ENCODE data around the gene CASKIN1. TPM values are rescaled to one million over a fixed set of nuclear protein-coding genes. Genes with fewer than 3 reads are reported as not detected.

The CASKIN1 gene
- total RNA-seq, 1 experiment from 2014 or later, result 6.6 TPM

DNA sequence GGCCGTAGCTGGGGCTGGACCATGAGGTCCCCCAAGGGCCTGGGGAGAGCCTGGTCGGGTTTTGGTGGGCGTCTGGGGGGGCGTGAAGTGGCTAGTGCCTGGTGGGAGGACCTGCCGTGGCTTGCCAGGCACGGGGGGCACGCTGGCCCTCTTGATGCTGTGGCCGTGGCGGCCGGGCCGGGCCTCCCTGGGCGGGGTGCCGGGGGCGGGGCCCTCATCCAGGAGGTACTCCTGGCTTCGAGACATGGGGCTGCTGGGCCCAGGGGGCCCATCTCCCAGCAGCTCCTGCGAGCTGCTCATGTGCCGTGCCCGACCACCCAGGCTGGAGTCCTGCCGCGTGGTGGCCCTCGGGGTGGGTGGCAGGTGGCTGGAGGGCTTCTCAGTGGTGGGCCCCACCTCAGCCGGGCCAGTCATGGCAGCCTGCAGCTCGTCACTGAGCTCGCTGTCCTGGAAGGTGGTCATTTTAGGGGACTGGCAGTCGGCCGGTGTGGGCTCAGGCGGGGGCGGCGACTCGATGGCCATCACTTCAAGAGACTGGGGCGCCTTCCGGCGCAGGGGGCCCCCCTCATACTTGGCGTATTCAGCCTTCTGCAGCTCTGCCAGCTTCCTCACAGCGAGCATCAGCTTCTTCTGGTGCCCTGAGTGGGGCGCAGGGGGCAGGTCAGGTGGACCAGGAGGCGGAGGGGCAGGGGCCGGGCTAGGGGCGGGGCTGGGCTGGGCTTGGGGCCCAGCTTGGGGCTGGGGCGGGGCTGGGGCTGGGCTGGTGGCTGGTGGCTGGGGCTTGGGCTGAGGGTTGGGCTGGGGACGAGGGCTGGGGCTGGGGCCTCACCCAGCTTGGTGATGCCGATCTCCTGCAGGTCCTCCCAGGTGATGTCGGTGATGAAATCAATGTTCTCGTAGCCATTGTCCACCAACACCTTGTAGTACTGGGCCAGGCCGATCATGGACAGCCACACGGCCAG lies 15.2 kb downstream of the CASKIN1 start:
- no peaks in the 10 kb centered on the region for H3K27me3 Mint-ChIP-seq (ENCODE audit: insufficient read depth, unreplicated experiment)
- peaks cover 28% of the 10 kb centered on the region for H3K36me3 Mint-ChIP-seq (ENCODE audit: insufficient read depth, unreplicated experiment)
- CTCF ChIA-PET, result no interaction called here
- H3K4me3 Mint-ChIP-seq (ENCODE audit: unreplicated experiment), result no peak overlapping the region
- TF ChIP-seq, protein P1, sequence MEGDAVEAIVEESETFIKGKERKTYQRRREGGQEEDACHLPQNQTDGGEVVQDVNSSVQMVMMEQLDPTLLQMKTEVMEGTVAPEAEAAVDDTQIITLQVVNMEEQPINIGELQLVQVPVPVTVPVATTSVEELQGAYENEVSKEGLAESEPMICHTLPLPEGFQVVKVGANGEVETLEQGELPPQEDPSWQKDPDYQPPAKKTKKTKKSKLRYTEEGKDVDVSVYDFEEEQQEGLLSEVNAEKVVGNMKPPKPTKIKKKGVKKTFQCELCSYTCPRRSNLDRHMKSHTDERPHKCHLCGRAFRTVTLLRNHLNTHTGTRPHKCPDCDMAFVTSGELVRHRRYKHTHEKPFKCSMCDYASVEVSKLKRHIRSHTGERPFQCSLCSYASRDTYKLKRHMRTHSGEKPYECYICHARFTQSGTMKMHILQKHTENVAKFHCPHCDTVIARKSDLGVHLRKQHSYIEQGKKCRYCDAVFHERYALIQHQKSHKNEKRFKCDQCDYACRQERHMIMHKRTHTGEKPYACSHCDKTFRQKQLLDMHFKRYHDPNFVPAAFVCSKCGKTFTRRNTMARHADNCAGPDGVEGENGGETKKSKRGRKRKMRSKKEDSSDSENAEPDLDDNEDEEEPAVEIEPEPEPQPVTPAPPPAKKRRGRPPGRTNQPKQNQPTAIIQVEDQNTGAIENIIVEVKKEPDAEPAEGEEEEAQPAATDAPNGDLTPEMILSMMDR (IDR thresholded peaks at IDR 0.05; ENCODE audit: insufficient read depth in 1 of 2, low read depth in 1 of 2, low read length in 1 of 2, severe bottlenecking in 1 of 2, unreplicated experiment in 1 of 2), result no peak
- BruUV-seq (replicated peaks), result no TSS peak
- peak overlapping the region; percentile 32 for H3K27ac Mint-ChIP-seq (ENCODE audit: unreplicated experiment)
- Histone ChIP-seq H3K36me3 (ENCODE audit: control insufficient read depth, insufficient read depth, low read length) (no peaks in the 10 kb centered on the region), H3K27me3 (replicated peaks; ENCODE audit: control insufficient read depth, insufficient read depth, low read length) (no peaks in the 10 kb centered on the region), H3K9me3 (no peaks in the 10 kb centered on the region), H3K4me1 (no peaks in the 10 kb centered on the region), H3K4me3 (ENCODE audit: low read depth, low read length) (no peak overlapping the region)
- H3K4me1 Mint-ChIP-seq (ENCODE audit: low read depth, unreplicated experiment), result peaks cover 6% of the 10 kb centered on the region
- no peak for DNase-seq
- no peaks in the 10 kb centered on the region for H3K9me3 Mint-ChIP-seq (ENCODE audit: unreplicated experiment)
- intact Hi-C loops (cut with micrococcal nuclease; ENCODE audit: unreplicated experiment), result no loop called here
- POLR2A ChIA-PET, result no interaction called here

DNA sequence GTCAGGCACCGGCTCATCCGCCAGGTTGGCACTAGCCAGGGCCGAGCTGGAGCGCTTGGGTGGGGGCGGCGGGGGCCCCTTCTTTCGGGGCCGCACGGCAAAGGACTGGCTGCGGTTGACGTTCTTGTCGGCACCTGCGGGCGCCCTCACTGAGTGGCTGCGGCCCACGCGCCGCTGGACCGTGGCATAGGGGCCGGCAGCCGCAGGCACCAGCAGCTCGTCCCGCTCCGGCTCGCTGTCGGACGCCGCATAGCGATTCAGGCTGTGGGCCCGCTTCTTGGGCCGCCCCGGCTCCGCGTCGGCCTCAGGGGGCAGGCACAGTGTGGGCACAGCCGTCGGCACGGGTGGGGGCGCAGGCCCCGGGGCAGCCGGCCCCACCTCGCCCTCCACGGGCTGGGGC lies 15.9 kb downstream of the CASKIN1 start:
- no peaks in the 10 kb centered on the region for H3K9me3 ChIP-seq
- no peaks in the 10 kb centered on the region for H3K27me3 ChIP-seq (replicated peaks; ENCODE audit: control insufficient read depth, insufficient read depth, low read length)
- TF ChIP-seq, protein P1 (IDR thresholded peaks at IDR 0.05; ENCODE audit: insufficient read depth in 1 of 2, low read depth in 1 of 2, low read length in 1 of 2, severe bottlenecking in 1 of 2, unreplicated experiment in 1 of 2), result no peak
- Mint-ChIP-seq H3K9me3 (ENCODE audit: unreplicated experiment) (no peaks in the 10 kb centered on the region), H3K36me3 (ENCODE audit: insufficient read depth, unreplicated experiment) (peaks cover 36% of the 10 kb centered on the region), H3K4me3 (ENCODE audit: unreplicated experiment) (no peak overlapping the region), H3K4me1 (ENCODE audit: low read depth, unreplicated experiment) (peaks cover 6% of the 10 kb centered on the region), H3K27me3 (ENCODE audit: insufficient read depth, unreplicated experiment) (no peaks in the 10 kb centered on the region), H3K27ac (ENCODE audit: unreplicated experiment) (no peak overlapping the region)
- no TSS peak for BruUV-seq (replicated peaks)
- no peak for DNase-seq
- no peaks in the 10 kb centered on the region for H3K4me1 ChIP-seq
- no peak overlapping the region for H3K4me3 ChIP-seq (ENCODE audit: low read depth, low read length)
- ChIA-PET CTCF (no interaction called here), POLR2A (no interaction called here)
- no peaks in the 10 kb centered on the region; the same call in 1 of the 2 replicates for H3K36me3 ChIP-seq (ENCODE audit: control insufficient read depth, insufficient read depth, low read length)
- intact Hi-C loops (cut with micrococcal nuclease; ENCODE audit: unreplicated experiment), result no loop called here

DNA sequence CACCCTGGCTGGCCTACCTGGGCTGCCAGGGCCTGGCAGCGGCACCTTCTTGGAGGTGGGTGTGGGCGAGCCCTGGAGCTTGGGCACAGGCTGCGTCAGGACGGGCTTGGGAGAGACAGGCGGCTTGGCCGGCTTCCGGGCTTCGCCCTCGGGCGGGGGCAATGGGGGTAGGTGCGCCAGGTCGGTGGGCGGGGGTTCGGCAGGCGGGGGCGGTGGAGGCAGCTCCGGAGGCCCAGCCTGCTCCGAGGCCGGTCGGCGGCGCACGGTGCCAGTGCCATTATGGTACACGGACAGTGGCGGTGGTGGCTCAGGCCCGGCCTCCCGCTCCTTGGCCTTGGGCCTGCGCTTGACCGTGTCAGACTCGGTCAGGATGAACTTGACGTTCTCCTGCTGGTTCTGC lies 16.8 kb downstream of the CASKIN1 start:
- TF ChIP-seq, protein P1 (IDR thresholded peaks at IDR 0.05; ENCODE audit: insufficient read depth in 1 of 2, low read depth in 1 of 2, low read length in 1 of 2, severe bottlenecking in 1 of 2, unreplicated experiment in 1 of 2), result no peak
- no peaks in the 10 kb centered on the region for H3K27me3 Mint-ChIP-seq (ENCODE audit: insufficient read depth, unreplicated experiment)
- Histone ChIP-seq H3K4me3 (ENCODE audit: low read depth, low read length) (no peak overlapping the region), H3K36me3 (ENCODE audit: control insufficient read depth, insufficient read depth, low read length) (no peaks in the 10 kb centered on the region; the same call in 1 of the 2 replicates), H3K27me3 (replicated peaks; ENCODE audit: control insufficient read depth, insufficient read depth, low read length) (no peaks in the 10 kb centered on the region), H3K4me1 (no peaks in the 10 kb centered on the region), H3K9me3 (no peaks in the 10 kb centered on the region)
- no TSS peak for BruUV-seq (replicated peaks)
- intact Hi-C loops (cut with micrococcal nuclease; ENCODE audit: unreplicated experiment), result no loop called here
- ChIA-PET POLR2A (no interaction called here), CTCF (no interaction called here)
- peaks cover 6% of the 10 kb centered on the region for H3K4me1 Mint-ChIP-seq (ENCODE audit: low read depth, unreplicated experiment)
- no peak overlapping the region for H3K4me3 Mint-ChIP-seq (ENCODE audit: unreplicated experiment)
- no peaks in the 10 kb centered on the region for H3K9me3 Mint-ChIP-seq (ENCODE audit: unreplicated experiment)
- H3K36me3 Mint-ChIP-seq (ENCODE audit: insufficient read depth, unreplicated experiment), result peaks cover 45% of the 10 kb centered on the region
- no peak overlapping the region for H3K27ac Mint-ChIP-seq (ENCODE audit: unreplicated experiment)
- DNase-seq, result no peak

Data from Caco-2 (cell line).